Breast epithelium (tissue), 3 donors: ENCODE measurements around the gene LZTS3.

Experiments
- CTCF ChIP-seq, 3 donors: fragments of 450-650 bp; IDR thresholded peaks; one replicate each; pipeline ENCODE4 v1.5.1; 2016 to 2017; ENCODE audit warnings: antibody characterized with exemption in 3 of 3, mild to moderate bottlenecking in 3 of 3, moderate library complexity in 3 of 3
- POLR2AphosphoS5 ChIP-seq, 3 donors: sonication (generic); formaldehyde crosslinking; IDR thresholded peaks; one replicate each; pipeline ENCODE4 v1.6.1; 2017; ENCODE audit warnings: antibody characterized with exemption in 3 of 3

- TF ChIP-seq CTCF (IDR thresholded peaks at IDR 0.05) (no peak), POLR2AphosphoS5 (IDR thresholded peaks at IDR 0.05) (no peak)
Observed at GRCh38 chr20:3129094-3129493, 44.3 kb downstream of the LZTS3 start.
